Body of pancreas (tissue), 4 donors: Measurements from ENCODE around the gene CRP. TPM values are rescaled to one million over a fixed set of nuclear protein-coding genes. Genes with fewer than 3 reads are reported as not detected.
"Not testable (repeated sequence)": the region's sequence is repeated elsewhere in the genome, so short reads cannot be mapped to it uniquely, and the experiment has no call there.

ENCODE experiments used
- ATAC-seq: fragments of 150-250 bp; one replicate; pipeline ENCODE4 v1.9.1; 2016
- DNase-seq, 4 donors: peaks; one replicate each; pipeline ENCODE4 v3.0.0-alpha.2; 2019
- H3K27ac ChIP-seq, 4 donors: fragments of 200-600 bp; sonication (generic); 1 replicate in 3 of 4; 2 replicates in 1 of 4; pipeline versions ENCODE4 v1.5.1 to v1.6.1; 2016 to 2019; ENCODE audit warnings: mild to moderate bottlenecking in 1 of 4, mixed read lengths in 1 of 4, moderate library complexity in 1 of 4
- H3K27me3 ChIP-seq, 2 donors: fragments of 200-600 bp; sonication (generic); one replicate each; pipeline ENCODE4 v1.6.0; 2016; ENCODE audit warnings: mild to moderate bottlenecking in 1 of 2
- H3K36me3 ChIP-seq, 2 donors: fragments of 200-600 bp; sonication (generic); replicated peaks in 1 of 2; 2 replicates each; pipeline ENCODE4 v1.5.1; 2016; ENCODE audit warnings: low read depth in 2 of 2; ENCODE audit not compliant: insufficient read depth in 1 of 2
- H3K4me1 ChIP-seq: fragments of 200-600 bp; sonication (generic); one replicate; pipeline ENCODE4 v1.6.0; 2016
- H3K4me3 ChIP-seq, 2 donors: fragments of 200-600 bp; sonication (generic); 1 replicate in 1 of 2; 2 replicates in 1 of 2; pipeline ENCODE4 v1.5.1; 2016 to 2019
- H3K9me3 ChIP-seq, 3 donors: fragments of 200-600 bp; sonication (generic); 1 replicate in 2 of 3; 2 replicates in 1 of 3; pipeline ENCODE4 v1.5.1; 2016
- CTCF ChIP-seq, 7 experiments: fragments of 450-650 bp in 4 of 7; fragments of 200-600 bp in 3 of 7; sonication (generic) in 3 of 7; IDR thresholded peaks; one replicate each; pipeline ENCODE4 v1.5.1; 2016 to 2019; ENCODE audit warnings: antibody characterized with exemption in 7 of 7
- POLR2A ChIP-seq, 3 donors: fragments of 450-650 bp; IDR thresholded peaks; one replicate each; pipeline ENCODE4 v1.6.1; 2016; ENCODE audit warnings: antibody characterized with exemption in 3 of 3, mild to moderate bottlenecking in 2 of 3
- whole genome bisulfite sequencing, 2 donors: methylation state at CpG; one replicate each; pipeline ENCODE4 v1.1.5; 2017; 5-methylcytosine and 5-hydroxymethylcytosine counted together
- intact Hi-C: fragments of 100-400 bp; cut with DNase I; formaldehyde crosslinking; loops from one replicate; pipeline ENCODE4 v1.15.1; 2023
- total RNA-seq, 2 donors: library from RNA; depleted of rRNA; stranded (reverse); fragments of >200 nt; gene quantifications; one replicate each; pipeline ENCODE4 v1.1.0, GENCODE V29; 2016

CRP gene
- total RNA-seq, 2 donors from 2014 or later: 0.33 to 1.6 TPM

- H3K9me3 ChIP-seq: no peaks in the 10 kb centered on the region
- H3K27me3 ChIP-seq: no peaks in the 10 kb centered on the region
- H3K36me3 ChIP-seq: no peaks in the 10 kb centered on the region
- H3K4me3 ChIP-seq: no peak overlapping the region
- no peak for TF ChIP-seq CTCF (IDR thresholded peaks at IDR 0.05)
- no peak for TF ChIP-seq POLR2A (IDR thresholded peaks at IDR 0.05)
- no peak for ATAC-seq
- H3K27ac ChIP-seq: peak overlapping the region in 3 of 4 donors; percentile 69 to 81 (median 76)
- intact Hi-C loops: no loop called here
- peaks cover 25% of the 10 kb centered on the region for H3K4me1 ChIP-seq
- DNase-seq: no peak
These were observed 26.9 kb downstream of the CRP start for GRCh38 chr1:159687511-159687910.

- Histone ChIP-seq H3K4me1 (peaks cover 25% of the 10 kb centered on the region), H3K36me3 (no peaks in the 10 kb centered on the region), H3K27ac (peak overlapping the region; percentile 53 to 81 (median 72)), H3K4me3 (no peak overlapping the region), H3K27me3 (no peaks in the 10 kb centered on the region), H3K9me3 (no peaks in the 10 kb centered on the region)
- DNase-seq (peak; percentile 46 to 70 (median 60)), ATAC-seq (peak; percentile 99)
- intact Hi-C loops: no loop called here
- TF ChIP-seq CTCF (IDR thresholded peaks at IDR 0.05) (peak in 1 of 7 experiments; percentile 1), POLR2A (IDR thresholded peaks at IDR 0.05) (peak in 1 of 3 donors; percentile 19)
- WGBS, 2 donors: 13 to 24% methylated on average over 1 of the region's 1 CpG
These were observed 27.6 kb downstream of the CRP start for GRCh38 chr1:159686599-159687299.

GRCh38 chr1:159678939-159679338, 35.5 kb downstream of the CRP start:
- no peak for DNase-seq
- Histone ChIP-seq H3K36me3 (no peaks in the 10 kb centered on the region), H3K9me3 (no peaks in the 10 kb centered on the region), H3K4me1 (no peaks in the 10 kb centered on the region), H3K27me3 (no peaks in the 10 kb centered on the region), H3K27ac (no peak overlapping the region), H3K4me3 (no peak overlapping the region)
- WGBS, 2 donors: 64% methylated on average over 5 of the region's 5 CpGs
- no peak for ATAC-seq
- TF ChIP-seq POLR2A (IDR thresholded peaks at IDR 0.05) (no peak), CTCF (IDR thresholded peaks at IDR 0.05) (no peak)
- intact Hi-C loops: no loop called here

GRCh38 chr1:159675046-159675445, 39.3 kb downstream of the CRP start:
- Histone ChIP-seq H3K27me3 (no peaks in the 10 kb centered on the region), H3K27ac (no peak overlapping the region), H3K4me3 (no peak overlapping the region), H3K9me3 (no peaks in the 10 kb centered on the region), H3K4me1 (no peaks in the 10 kb centered on the region), H3K36me3 (no peaks in the 10 kb centered on the region)
- 38 to 39% methylated on average over 1 of the region's 1 CpG for WGBS, 2 donors
- no peak for TF ChIP-seq POLR2A (IDR thresholded peaks at IDR 0.05)
- no peak for TF ChIP-seq CTCF (IDR thresholded peaks at IDR 0.05)
- ATAC-seq: no peak
- DNase-seq: no peak
- intact Hi-C loops: no loop called here

- H3K4me3 ChIP-seq, H3K36me3 ChIP-seq, ATAC-seq, H3K27me3 ChIP-seq, DNase-seq, H3K27ac ChIP-seq, intact Hi-C loops, H3K4me1 ChIP-seq, H3K9me3 ChIP-seq: not testable (repeated sequence)
- 65 to 92% methylated on average over 1 of the region's 1 CpG for WGBS, 2 donors
These were observed 42.0 kb downstream of the CRP start for GRCh38 chr1:159672390-159672789.
